K562 (cell line): ENCODE results near the gene LDB1. TPM values are rescaled to one million over a fixed set of nuclear protein-coding genes. Genes with fewer than 3 reads are reported as not detected.
A peak's percentile ranks its signal among the peaks of the same experiment; 100 is the strongest.

Experiments
- ATAC-seq: fragments of 200-7000 bp; cut with Tn5 transposase; 3 replicates; pipeline ENCODE4 v1.9.1; 2020; ENCODE audit warnings: moderate library complexity
- BruUV-seq: library from RNA; stranded (reverse); fragments of 400-500 nt; replicated peaks from 2 replicates; lab custom pipeline; 2021; lab: Mats Ljungman, UMichigan
- CTCF ChIA-PET: fragments of 300-600 bp; formaldehyde crosslinking; extraction: SDS; loops from one replicate; lab custom pipeline; 2021; ENCODE audit warnings: low intra/inter-chr PET ratio; lab: Yijun Ruan, JAX
- POLR2A ChIA-PET: fragments of 300-600, 350-650 bp; sonication (Branson Sonifier 250); formaldehyde crosslinking; extraction: SDS; loops from one replicate; lab custom pipeline; 2021; ENCODE audit warnings: antibody characterized with exemption, inconsistent platforms; lab: Yijun Ruan, JAX
- DNase-seq, 4 experiments: peaks; one replicate each; pipeline versions ENCODE4 v3.0.0 to v3.0.0-alpha.2; 2011 to 2018; ENCODE audit warnings: low spot score in 3 of 4, mixed read lengths in 3 of 4; ENCODE audit errors: extremely low read depth in 1 of 4
- FAIRE-seq: peaks from 2 replicates; lab custom pipeline; 2011; peaks lifted over from hg19 to GRCh38; lab: Jason Lieb, UNC
- H2AFZ ChIP-seq: 2 replicates; pipeline ENCODE4 v1.6.0; 2011; ENCODE audit warnings: low read depth, low read length, control low read depth, inconsistent platforms
- H3K27ac ChIP-seq: fragments of 200-600 bp; 3 replicates; pipeline ENCODE4 v1.8.0; 2011; ENCODE audit warnings: low read depth, mild to moderate bottlenecking, control low read depth, inconsistent platforms, low read length, moderate library complexity, mixed read lengths; ENCODE audit errors: extremely low read depth
- H3K27me3 ChIP-seq, 2 experiments: fragments of 300-600 bp in 1 of 2; 2 replicates in 1 of 2; 3 replicates in 1 of 2; pipeline versions ENCODE4 v1.6.0 to v1.8.0; 2011; ENCODE audit warnings: inconsistent platforms in 2 of 2, low read length in 2 of 2, mild to moderate bottlenecking in 1 of 2, mixed read lengths in 1 of 2, moderate library complexity in 1 of 2; ENCODE audit not compliant: control insufficient read depth in 2 of 2, insufficient read depth in 2 of 2
- H3K36me3 ChIP-seq: fragments of 300-600 bp; 3 replicates; pipeline ENCODE4 v1.8.0; 2011; ENCODE audit warnings: mild to moderate bottlenecking, low read length, inconsistent platforms; ENCODE audit not compliant: control insufficient read depth, insufficient read depth
- H3K4me1 ChIP-seq, 2 experiments: fragments of 200-600 bp in 1 of 2; replicated peaks in 1 of 2; 2 replicates in 1 of 2; 3 replicates in 1 of 2; pipeline versions ENCODE4 v1.5.1 to v1.8.0; 2011; ENCODE audit warnings: inconsistent platforms in 2 of 2, low read length in 2 of 2, mild to moderate bottlenecking in 1 of 2, mixed read lengths in 1 of 2, moderate library complexity in 1 of 2; ENCODE audit not compliant: control insufficient read depth in 2 of 2, insufficient read depth in 2 of 2
- H3K4me2 ChIP-seq: 2 replicates; pipeline ENCODE4 v1.6.1; 2011; ENCODE audit warnings: low read length, control low read depth, inconsistent platforms, mixed read lengths; ENCODE audit not compliant: insufficient read depth
- H3K4me3 ChIP-seq: fragments of 200-600 bp; sonication (generic), shearing (Covaris generic); 2 replicates; pipeline ENCODE4 v1.5.1; 2016; ENCODE audit warnings: control low read depth, inconsistent platforms
- H3K79me2 ChIP-seq: fragments of 200-600 bp; 3 replicates; pipeline ENCODE4 v1.8.0; 2011; ENCODE audit warnings: low read length, inconsistent platforms; ENCODE audit not compliant: control insufficient read depth, insufficient read depth
- H3K9ac ChIP-seq, 2 experiments: 2 replicates each; pipeline versions ENCODE4 v1.6.0 to v1.6.1; 2011; ENCODE audit warnings: low read depth in 2 of 2, low read length in 2 of 2, control low read depth in 1 of 2, inconsistent platforms in 1 of 2, mild to moderate bottlenecking in 1 of 2, mixed read lengths in 1 of 2; ENCODE audit not compliant: insufficient read depth in 1 of 2
- H3K9me1 ChIP-seq: one replicate; pipeline ENCODE4 v1.6.0; 2011; ENCODE audit warnings: inconsistent platforms, mild to moderate bottlenecking, low read length, moderate library complexity; ENCODE audit not compliant: control insufficient read depth, insufficient read depth
- H3K9me3 ChIP-seq: replicated peaks from 2 replicates; pipeline ENCODE4 v1.5.1; 2011; ENCODE audit warnings: low read depth, low read length, inconsistent platforms; ENCODE audit not compliant: control insufficient read depth, insufficient read depth
- H4K20me1 ChIP-seq: replicated peaks from 2 replicates; pipeline ENCODE4 v1.6.1; 2011; ENCODE audit warnings: low read length, inconsistent platforms, mixed read lengths; ENCODE audit not compliant: control insufficient read depth, insufficient read depth
- ASH1L ChIP-seq: fragments of 450-650 bp; IDR thresholded peaks from 2 replicates; pipeline ENCODE4 v1.6.1; 2018; ENCODE audit warnings: borderline replicate concordance, mild to moderate bottlenecking, low read depth; ENCODE audit not compliant: partially characterized antibody
- CREB1 ChIP-seq, 2 experiments: sonication (generic) in 1 of 2; formaldehyde crosslinking in 1 of 2; IDR thresholded peaks; 2 replicates each; pipeline versions ENCODE4 v1.6.1 to v1.8.0; 2012 to 2022; ENCODE audit warnings: inconsistent platforms in 1 of 2, mild to moderate bottlenecking in 1 of 2, missing genetic modification reagents in 1 of 2, moderate library complexity in 1 of 2
- FOXJ3 ChIP-seq: sonication (generic); formaldehyde crosslinking; IDR thresholded peaks from 2 replicates; pipeline ENCODE4 v1.4.0; 2020; ENCODE audit warnings: mild to moderate bottlenecking, missing genetic modification reagents
- GTF2E2 ChIP-seq: fragments of 200-800 bp; sonication (Bioruptor generic); IDR thresholded peaks from 2 replicates; pipeline ENCODE4 v1.6.1; 2016; ENCODE audit warnings: missing genetic modification characterization, missing compliant biosample characterization
- HNRNPK ChIP-seq: fragments of 200-400 bp; formaldehyde crosslinking; IDR thresholded peaks from one replicate; pipeline ENCODE4 v1.6.1; 2018; ENCODE audit warnings: mild to moderate bottlenecking, low read depth, low read length; ENCODE audit not compliant: poor library complexity, severe bottlenecking
- PHF20 ChIP-seq: fragments of 450-650 bp; IDR thresholded peaks from 2 replicates; pipeline ENCODE4 v1.6.1; 2018; ENCODE audit not compliant: partially characterized antibody
- POLR2AphosphoS5 ChIP-seq: IDR thresholded peaks from 2 replicates; pipeline ENCODE4 v1.6.1; 2011; ENCODE audit warnings: mild to moderate bottlenecking, low read depth, low read length, moderate library complexity; ENCODE audit not compliant: control insufficient read depth, insufficient read depth
- SP1 ChIP-seq: sonication (generic); formaldehyde crosslinking; IDR thresholded peaks from 2 replicates; pipeline ENCODE4 v1.8.1; 2022; ENCODE audit warnings: mild to moderate bottlenecking, missing genetic modification reagents
- TEAD4 ChIP-seq, 2 experiments: sonication (generic) in 1 of 2; formaldehyde crosslinking in 1 of 2; IDR thresholded peaks; 2 replicates each; pipeline versions ENCODE4 v1.6.1 to v1.8.0; 2012 to 2022; ENCODE audit warnings: borderline replicate concordance in 1 of 2, inconsistent platforms in 1 of 2, low read length in 1 of 2, mild to moderate bottlenecking in 1 of 2, missing genetic modification reagents in 1 of 2
- ZKSCAN3 ChIP-seq: fragments of 250-450 bp; sonication (Bioruptor Pico); IDR thresholded peaks from 2 replicates; pipeline ENCODE4 v1.4.0; 2020
- ZNF121 ChIP-seq: sonication (generic); formaldehyde crosslinking; conservative IDR thresholded peaks from 2 replicates; pipeline ENCODE4 v1.8.0; 2022; ENCODE audit warnings: missing genetic modification reagents
- WGBS: fragments of 100-300 bp; shearing (Covaris generic); methylation state at CpG from one replicate; pipeline ENCODE4 v1.1.6; 2016; ENCODE audit warnings: low coverage, mixed read lengths; ENCODE audit not compliant: insufficient coverage; ENCODE audit errors: missing lambda C conversion rate; 5-methylcytosine and 5-hydroxymethylcytosine counted together
- in situ Hi-C: fragments of 300-500 bp; cut with MboI; formaldehyde crosslinking; loops from 4 replicates; pipeline ENCODE4 v1.15.0; 2018; ENCODE audit warnings: inconsistent platforms, mixed read lengths
- intact Hi-C: fragments of 100-400 bp; cut with micrococcal nuclease; formaldehyde crosslinking; loops from 2 replicates; pipeline ENCODE4 v1.14.2; 2022
- polyA plus RNA-seq, 8 experiments: library from polyadenylated mRNA; depleted of rRNA in 4 of 8; stranded (reverse) in 5 of 8; unstranded in 3 of 8; fragments of >200 nt; fragmentation: Nextera tagmentation in 2 of 8; fragmentation: Illumina TruSeq in 1 of 8; extraction: Ambion mirVana in 2 of 8; extraction: Trizol in 1 of 8; gene quantifications; 2 replicates each; pipeline versions ENCODE4 v1.2.1 to v1.2.3, GENCODE V29; 2011 to 2014; ENCODE audit warnings: inconsistent platforms in 1 of 8, missing spikeins in 1 of 8
- total RNA-seq, 7 experiments: library from RNA; depleted of rRNA in 6 of 7; stranded (reverse); fragments of >200 nt in 6 of 7; fragmentation: Illumina TruSeq in 2 of 7; extraction: Trizol in 2 of 7; gene quantifications; 2 replicates each; pipeline versions ENCODE4 v1.2.1 to v1.2.3, GENCODE V29; 2011 to 2021; ENCODE audit warnings: low replicate concordance in 1 of 7
- TF ChIP-seq, protein P1 (sequence below): sonication (generic); formaldehyde crosslinking; IDR thresholded peaks from 2 replicates; pipeline ENCODE4 v1.8.1; 2023; ENCODE audit warnings: mild to moderate bottlenecking, missing genetic modification reagents
- TF ChIP-seq, protein P2 (sequence below): fragments of 250-450 bp; sonication (Bioruptor Pico); IDR thresholded peaks from 2 replicates; pipeline ENCODE4 v1.9.0; 2021; ENCODE audit warnings: mild to moderate bottlenecking, inconsistent platforms
- TF ChIP-seq, protein P3 (sequence below): sonication (generic); IDR thresholded peaks from 2 replicates; pipeline ENCODE4 v1.6.1; 2016

Gene LDB1
- total and polyA plus RNA-seq, 9 of the 15 experiments (the other 6 are each of a cell fraction or from before 2014, with no cell fraction given), result 1.9 to 137 (median 105) TPM

DNA sequence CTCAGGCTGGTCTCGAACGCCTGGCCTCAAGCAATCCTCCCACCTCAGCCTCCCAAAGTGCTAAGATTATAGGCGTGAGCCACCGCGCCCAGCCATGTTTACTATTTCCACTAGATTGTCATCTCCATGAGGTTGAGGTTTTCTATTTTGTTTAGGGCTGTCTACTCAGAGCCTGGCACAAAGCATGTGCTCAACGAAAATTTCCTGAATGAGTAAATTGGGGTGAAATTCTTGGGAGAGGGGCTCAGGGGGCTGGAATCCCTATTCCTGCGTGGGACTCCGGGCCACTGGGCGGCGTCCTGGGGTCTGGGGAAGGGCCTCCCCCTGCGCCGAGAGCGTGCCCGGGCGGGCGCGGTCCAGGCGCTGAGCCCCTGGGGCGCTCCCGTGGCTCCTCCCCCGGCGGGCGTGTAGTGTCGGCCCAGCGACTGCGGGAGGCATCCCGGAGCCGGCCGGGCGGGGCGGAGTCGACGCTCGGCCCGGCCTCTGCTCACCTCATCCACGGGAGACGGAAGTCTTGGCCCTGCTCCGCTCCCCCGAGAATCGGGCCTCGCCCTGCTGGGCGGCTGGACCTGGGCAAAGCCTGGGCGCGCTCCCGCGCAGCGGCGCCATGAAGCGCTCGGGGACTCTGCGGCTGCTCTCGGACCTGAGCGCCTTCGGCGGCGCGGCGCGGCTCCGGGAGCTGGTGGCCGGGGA is 55.2 kb downstream of the LDB1 start, which contains the start of gene HPS6 (continued):
- peak; percentile 62 for TF ChIP-seq SP1
- peak; percentile 93 for TF ChIP-seq CREB1 (IDR thresholded peaks at IDR 0.05)
- TF ChIP-seq CREB1 (CRISPR knock-in tag; IDR thresholded peaks at IDR 0.05), result peak; percentile 84
- no peak for TF ChIP-seq FOXJ3 (CRISPR knock-in tag)
- TF ChIP-seq PHF20, result peak; percentile 94

DNA sequence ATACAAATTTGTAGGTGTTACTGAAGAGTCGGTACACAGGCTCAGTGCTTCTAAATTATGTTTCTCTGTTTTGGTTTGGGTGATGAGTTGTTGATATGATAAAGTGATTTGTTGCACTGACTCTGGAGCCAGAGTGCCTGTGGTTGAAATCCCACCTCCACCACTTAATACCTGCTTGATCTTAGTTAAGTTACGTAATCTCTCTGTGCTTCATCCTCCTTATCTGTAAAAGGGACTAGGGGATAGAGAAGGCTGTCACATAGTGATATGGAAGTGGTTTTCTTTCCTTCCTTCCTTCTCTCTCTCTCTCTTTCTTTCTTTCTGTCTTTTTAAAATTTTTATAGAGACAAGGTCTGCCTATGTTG is 55.7 kb downstream of the LDB1 start:
- Histone ChIP-seq H3K4me3 (peak overlapping the region; percentile 92), H3K36me3 (peaks cover 9% of the 10 kb centered on the region; the same call in 1 of the 3 replicates), H3K27me3 (no peaks in the 10 kb centered on the region), H4K20me1 (peaks cover 5% of the 10 kb centered on the region; the same call in 1 of the 2 replicates), H3K4me1 (peaks cover 25 to 38% of the 10 kb centered on the region in 2 experiments; a peak in 4 of 5 replicates), H3K4me2 (peak overlapping the region; percentile 84), H3K9ac (peak overlapping the region in 1 of 2 experiments; percentile 80; a peak in 2 of 4 replicates), H3K27ac (peak overlapping the region; percentile 76; the same call in 2 of the 3 replicates), H3K9me3 (no peaks in the 10 kb centered on the region), H2AFZ (peak overlapping the region; percentile 92), H3K9me1 (peaks cover 4% of the 10 kb centered on the region), H3K79me2 (peaks cover 21% of the 10 kb centered on the region)
- POLR2A ChIA-PET, result no interaction called here
- BruUV-seq, result no TSS peak
- CTCF ChIA-PET, result no interaction called here
- in situ Hi-C loops (no loop called here), intact Hi-C loops (loop anchor here (2.0 kb wide), 1 partner anchor 48 kb away; no protein-coding TSS in a partner anchor)
- 0% methylated on average over 1 of the region's 2 CpGs for WGBS
- ATAC-seq (no peak), DNase-seq (peak in 1 of 4 experiments; percentile 35), FAIRE-seq (no peak)
- TF ChIP-seq, protein P1, sequence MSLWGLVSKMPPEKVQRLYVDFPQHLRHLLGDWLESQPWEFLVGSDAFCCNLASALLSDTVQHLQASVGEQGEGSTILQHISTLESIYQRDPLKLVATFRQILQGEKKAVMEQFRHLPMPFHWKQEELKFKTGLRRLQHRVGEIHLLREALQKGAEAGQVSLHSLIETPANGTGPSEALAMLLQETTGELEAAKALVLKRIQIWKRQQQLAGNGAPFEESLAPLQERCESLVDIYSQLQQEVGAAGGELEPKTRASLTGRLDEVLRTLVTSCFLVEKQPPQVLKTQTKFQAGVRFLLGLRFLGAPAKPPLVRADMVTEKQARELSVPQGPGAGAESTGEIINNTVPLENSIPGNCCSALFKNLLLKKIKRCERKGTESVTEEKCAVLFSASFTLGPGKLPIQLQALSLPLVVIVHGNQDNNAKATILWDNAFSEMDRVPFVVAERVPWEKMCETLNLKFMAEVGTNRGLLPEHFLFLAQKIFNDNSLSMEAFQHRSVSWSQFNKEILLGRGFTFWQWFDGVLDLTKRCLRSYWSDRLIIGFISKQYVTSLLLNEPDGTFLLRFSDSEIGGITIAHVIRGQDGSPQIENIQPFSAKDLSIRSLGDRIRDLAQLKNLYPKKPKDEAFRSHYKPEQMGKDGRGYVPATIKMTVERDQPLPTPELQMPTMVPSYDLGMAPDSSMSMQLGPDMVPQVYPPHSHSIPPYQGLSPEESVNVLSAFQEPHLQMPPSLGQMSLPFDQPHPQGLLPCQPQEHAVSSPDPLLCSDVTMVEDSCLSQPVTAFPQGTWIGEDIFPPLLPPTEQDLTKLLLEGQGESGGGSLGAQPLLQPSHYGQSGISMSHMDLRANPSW (CRISPR knock-in tag), result no peak
- TF ChIP-seq, protein P2, sequence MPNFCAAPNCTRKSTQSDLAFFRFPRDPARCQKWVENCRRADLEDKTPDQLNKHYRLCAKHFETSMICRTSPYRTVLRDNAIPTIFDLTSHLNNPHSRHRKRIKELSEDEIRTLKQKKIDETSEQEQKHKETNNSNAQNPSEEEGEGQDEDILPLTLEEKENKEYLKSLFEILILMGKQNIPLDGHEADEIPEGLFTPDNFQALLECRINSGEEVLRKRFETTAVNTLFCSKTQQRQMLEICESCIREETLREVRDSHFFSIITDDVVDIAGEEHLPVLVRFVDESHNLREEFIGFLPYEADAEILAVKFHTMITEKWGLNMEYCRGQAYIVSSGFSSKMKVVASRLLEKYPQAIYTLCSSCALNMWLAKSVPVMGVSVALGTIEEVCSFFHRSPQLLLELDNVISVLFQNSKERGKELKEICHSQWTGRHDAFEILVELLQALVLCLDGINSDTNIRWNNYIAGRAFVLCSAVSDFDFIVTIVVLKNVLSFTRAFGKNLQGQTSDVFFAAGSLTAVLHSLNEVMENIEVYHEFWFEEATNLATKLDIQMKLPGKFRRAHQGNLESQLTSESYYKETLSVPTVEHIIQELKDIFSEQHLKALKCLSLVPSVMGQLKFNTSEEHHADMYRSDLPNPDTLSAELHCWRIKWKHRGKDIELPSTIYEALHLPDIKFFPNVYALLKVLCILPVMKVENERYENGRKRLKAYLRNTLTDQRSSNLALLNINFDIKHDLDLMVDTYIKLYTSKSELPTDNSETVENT (CRISPR knock-in tag), result no peak
- TF ChIP-seq HNRNPK (no peak), TEAD4 (IDR thresholded peaks at IDR 0.05; ENCODE audit: low read length) (peak; percentile 72), TEAD4 (CRISPR knock-in tag; IDR thresholded peaks at IDR 0.05; ENCODE audit: borderline replicate concordance) (no peak), GTF2E2 (tag) (no peak), ZNF121 (CRISPR knock-in tag) (no peak), ASH1L (no peak), ZKSCAN3 (no peak), POLR2AphosphoS5 (no peak)
- TF ChIP-seq, protein P3, sequence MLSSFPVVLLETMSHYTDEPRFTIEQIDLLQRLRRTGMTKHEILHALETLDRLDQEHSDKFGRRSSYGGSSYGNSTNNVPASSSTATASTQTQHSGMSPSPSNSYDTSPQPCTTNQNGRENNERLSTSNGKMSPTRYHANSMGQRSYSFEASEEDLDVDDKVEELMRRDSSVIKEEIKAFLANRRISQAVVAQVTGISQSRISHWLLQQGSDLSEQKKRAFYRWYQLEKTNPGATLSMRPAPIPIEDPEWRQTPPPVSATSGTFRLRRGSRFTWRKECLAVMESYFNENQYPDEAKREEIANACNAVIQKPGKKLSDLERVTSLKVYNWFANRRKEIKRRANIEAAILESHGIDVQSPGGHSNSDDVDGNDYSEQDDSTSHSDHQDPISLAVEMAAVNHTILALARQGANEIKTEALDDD, result no peak
